ENCODE data around the gene ARID5B. TPM values are rescaled to one million over a fixed set of nuclear protein-coding genes. Genes with fewer than 3 reads are reported as not detected.
A peak's percentile ranks its signal among the peaks of the same experiment; 100 is the strongest.

Gene ARID5B
- total and polyA plus RNA-seq, 5 donors from 2014 or later: 58.1 to 169 (median 64.0) TPM

- ATAC-seq (ENCODE audit: low read depth in 2 of 2) (no peak), DNase-seq (peak in 1 of 3 donors; percentile 59)
- Mint-ChIP-seq H3K27me3 (no peaks in the 10 kb centered on the region), H3K36me3 (peaks cover 6% of the 10 kb centered on the region), H3K4me3 (peak overlapping the region; percentile 84 to 94 (median 94)), H3K4me1 (peaks cover 40 to 94% (median 71%) of the 10 kb centered on the region in 4 donors), H3K9me3 (peaks cover 0 to 1% (median 0%) of the 10 kb centered on the region in 7 donors), H3K27ac (peak overlapping the region; percentile 95 to 100 (median 95))
- Histone ChIP-seq H3K27me3 (ENCODE audit: control insufficient read depth, insufficient read depth, low read length) (no peaks in the 10 kb centered on the region), H3K4me3 (ENCODE audit: low read depth, low read length) (peak overlapping the region; percentile 99), H3K9me3 (ENCODE audit: control insufficient read depth in 2 of 2, low read length in 2 of 2) (no peaks in the 10 kb centered on the region), H3K4me1 (ENCODE audit: control insufficient read depth, insufficient read depth, low read length, poor library complexity, severe bottlenecking) (peaks cover 87% of the 10 kb centered on the region), H3K36me3 (ENCODE audit: control insufficient read depth, insufficient read depth, low read length) (no peaks in the 10 kb centered on the region), H3K27ac (ENCODE audit: insufficient read depth, low read length, poor library complexity, severe bottlenecking) (peak overlapping the region; percentile 95)
Observed at GRCh38 chr10:62045765-62046521, 144.4 kb downstream of the ARID5B start.

GRCh38 chr10:62046522-62047227 lies 145.2 kb downstream of the ARID5B start:
- DNase-seq: peak in 1 of 3 donors; percentile 69
- no peaks in the 10 kb centered on the region for H3K27me3 Mint-ChIP-seq
- Histone ChIP-seq H3K36me3 (ENCODE audit: control insufficient read depth, insufficient read depth, low read length) (peaks cover 3% of the 10 kb centered on the region), H3K4me3 (ENCODE audit: low read depth, low read length) (peak overlapping the region; percentile 99), H3K27me3 (ENCODE audit: control insufficient read depth, insufficient read depth, low read length) (no peaks in the 10 kb centered on the region), H3K4me1 (ENCODE audit: control insufficient read depth, insufficient read depth, low read length, poor library complexity, severe bottlenecking) (peaks cover 85% of the 10 kb centered on the region), H3K9me3 (ENCODE audit: control insufficient read depth in 2 of 2, low read length in 2 of 2) (no peaks in the 10 kb centered on the region), H3K27ac (ENCODE audit: insufficient read depth, low read length, poor library complexity, severe bottlenecking) (peak overlapping the region; percentile 95)
- H3K4me3 Mint-ChIP-seq: peak overlapping the region; percentile 84 to 94 (median 94)
- peak; percentile 10 to 13 for ATAC-seq (ENCODE audit: low read depth in 2 of 2)
- peaks cover 39 to 94% (median 72%) of the 10 kb centered on the region in 4 donors for H3K4me1 Mint-ChIP-seq
- peaks cover 0 to 1% (median 0%) of the 10 kb centered on the region in 7 donors for H3K9me3 Mint-ChIP-seq
- H3K27ac Mint-ChIP-seq: peak overlapping the region; percentile 95 to 100 (median 95)
- peaks cover 10% of the 10 kb centered on the region for H3K36me3 Mint-ChIP-seq

GRCh38 chr10:62047228-62047892 lies 145.9 kb downstream of the ARID5B start:
- peak overlapping the region; percentile 99 for H3K4me3 ChIP-seq (ENCODE audit: low read depth, low read length)
- Mint-ChIP-seq H3K36me3 (peaks cover 15% of the 10 kb centered on the region), H3K4me3 (peak overlapping the region; percentile 84 to 94 (median 94))

GRCh38 chr10:62047960-62048383 lies 146.5 kb downstream of the ARID5B start:
- peak in 2 of 3 donors; percentile 15 to 75 for DNase-seq
- no peaks in the 10 kb centered on the region for H3K9me3 Mint-ChIP-seq

More at GRCh38 chr10:62047228-62047892, 145.9 kb downstream of the ARID5B start:
- Mint-ChIP-seq H3K9me3 (no peaks in the 10 kb centered on the region), H3K4me1 (peaks cover 33 to 95% (median 68%) of the 10 kb centered on the region in 4 donors), H3K27me3 (no peaks in the 10 kb centered on the region), H3K27ac (peak overlapping the region; percentile 95 to 100 (median 95))
- no peaks in the 10 kb centered on the region for H3K9me3 ChIP-seq (ENCODE audit: control insufficient read depth in 2 of 2, low read length in 2 of 2)
- peaks cover 85% of the 10 kb centered on the region for H3K4me1 ChIP-seq (ENCODE audit: control insufficient read depth, insufficient read depth, low read length, poor library complexity, severe bottlenecking)
- H3K27ac ChIP-seq (ENCODE audit: insufficient read depth, low read length, poor library complexity, severe bottlenecking): peak overlapping the region; percentile 95
- H3K27me3 ChIP-seq (ENCODE audit: control insufficient read depth, insufficient read depth, low read length): no peaks in the 10 kb centered on the region
- peaks cover 10% of the 10 kb centered on the region for H3K36me3 ChIP-seq (ENCODE audit: control insufficient read depth, insufficient read depth, low read length)
- DNase-seq (peak in 1 of 3 donors; percentile 60), ATAC-seq (ENCODE audit: low read depth in 2 of 2) (peak; percentile 22 to 33)

GRCh38 chr10:62048470-62048869 lies 147.0 kb downstream of the ARID5B start:
- ATAC-seq (ENCODE audit: low read depth in 2 of 2): peak; percentile 28 to 30
- peak overlapping the region; percentile 95 to 100 (median 95) for H3K27ac Mint-ChIP-seq
- Histone ChIP-seq H3K4me3 (ENCODE audit: low read depth, low read length) (peak overlapping the region; percentile 99), H3K27ac (ENCODE audit: insufficient read depth, low read length, poor library complexity, severe bottlenecking) (peak overlapping the region; percentile 95), H3K27me3 (ENCODE audit: control insufficient read depth, insufficient read depth, low read length) (no peaks in the 10 kb centered on the region), H3K36me3 (ENCODE audit: control insufficient read depth, insufficient read depth, low read length) (peaks cover 21% of the 10 kb centered on the region), H3K9me3 (ENCODE audit: control insufficient read depth in 2 of 2, low read length in 2 of 2) (no peaks in the 10 kb centered on the region), H3K4me1 (ENCODE audit: control insufficient read depth, insufficient read depth, low read length, poor library complexity, severe bottlenecking) (peaks cover 85% of the 10 kb centered on the region)
- H3K36me3 Mint-ChIP-seq: peaks cover 26% of the 10 kb centered on the region
- peak in 1 of 3 donors; percentile 93 for DNase-seq
- peaks cover 0 to 1% (median 0%) of the 10 kb centered on the region in 7 donors for H3K9me3 Mint-ChIP-seq
- H3K27me3 Mint-ChIP-seq: no peaks in the 10 kb centered on the region
- H3K4me3 Mint-ChIP-seq: peak overlapping the region; percentile 84 to 94 (median 94)
- peaks cover 32 to 96% (median 71%) of the 10 kb centered on the region in 4 donors for H3K4me1 Mint-ChIP-seq

More at GRCh38 chr10:62047960-62048383, 146.5 kb downstream of the ARID5B start:
- H3K27me3 ChIP-seq (ENCODE audit: control insufficient read depth, insufficient read depth, low read length): no peaks in the 10 kb centered on the region
- H3K27ac ChIP-seq (ENCODE audit: insufficient read depth, low read length, poor library complexity, severe bottlenecking): peak overlapping the region; percentile 95
- peak in 1 of 2 donors; percentile 5 for ATAC-seq (ENCODE audit: low read depth in 2 of 2)
- Mint-ChIP-seq H3K36me3 (peaks cover 21% of the 10 kb centered on the region), H3K27ac (peak overlapping the region; percentile 95 to 100 (median 95)), H3K27me3 (no peaks in the 10 kb centered on the region), H3K4me3 (peak overlapping the region; percentile 84 to 94 (median 94)), H3K4me1 (peaks cover 33 to 96% (median 71%) of the 10 kb centered on the region in 4 donors)
- peak overlapping the region; percentile 99 for H3K4me3 ChIP-seq (ENCODE audit: low read depth, low read length)
- no peaks in the 10 kb centered on the region for H3K9me3 ChIP-seq (ENCODE audit: control insufficient read depth in 2 of 2, low read length in 2 of 2)
- peaks cover 85% of the 10 kb centered on the region for H3K4me1 ChIP-seq (ENCODE audit: control insufficient read depth, insufficient read depth, low read length, poor library complexity, severe bottlenecking)
- peaks cover 16% of the 10 kb centered on the region for H3K36me3 ChIP-seq (ENCODE audit: control insufficient read depth, insufficient read depth, low read length)

GRCh38 chr10:62048919-62049623 lies 147.6 kb downstream of the ARID5B start:
- peak overlapping the region; percentile 99 for H3K4me3 ChIP-seq (ENCODE audit: low read depth, low read length)
- Mint-ChIP-seq H3K36me3 (peaks cover 32% of the 10 kb centered on the region), H3K9me3 (peaks cover 0 to 1% (median 0%) of the 10 kb centered on the region in 7 donors), H3K4me3 (peak overlapping the region; percentile 84 to 94 (median 94)), H3K4me1 (peaks cover 35 to 96% (median 71%) of the 10 kb centered on the region in 4 donors), H3K27me3 (no peaks in the 10 kb centered on the region), H3K27ac (peak overlapping the region; percentile 95 to 100 (median 95))
- H3K9me3 ChIP-seq (ENCODE audit: control insufficient read depth in 2 of 2, low read length in 2 of 2): no peaks in the 10 kb centered on the region
- no peaks in the 10 kb centered on the region for H3K27me3 ChIP-seq (ENCODE audit: control insufficient read depth, insufficient read depth, low read length)
- H3K27ac ChIP-seq (ENCODE audit: insufficient read depth, low read length, poor library complexity, severe bottlenecking): peak overlapping the region; percentile 95
- H3K4me1 ChIP-seq (ENCODE audit: control insufficient read depth, insufficient read depth, low read length, poor library complexity, severe bottlenecking): peaks cover 85% of the 10 kb centered on the region
- peak; percentile 47 to 80 (median 50) for DNase-seq
- peak; percentile 18 to 24 for ATAC-seq (ENCODE audit: low read depth in 2 of 2)
- peaks cover 25% of the 10 kb centered on the region for H3K36me3 ChIP-seq (ENCODE audit: control insufficient read depth, insufficient read depth, low read length)
